Suprapubic skin (tissue), 4 donors: ENCODE results near the gene CALHM2. TPM values are rescaled to one million over a fixed set of nuclear protein-coding genes. Genes with fewer than 3 reads are reported as not detected.

Source experiments
- DNase-seq, 2 donors: peaks; one replicate each; pipeline ENCODE4 v3.0.0-alpha.2; 2019; ENCODE audit warnings: low spot score in 2 of 2
- H3K27ac ChIP-seq: fragments of 200-600 bp; sonication (generic); one replicate; pipeline ENCODE4 v1.5.1; 2019
- H3K27me3 ChIP-seq: fragments of 200-600 bp; sonication (generic); one replicate; pipeline ENCODE4 v1.5.1; 2019
- H3K36me3 ChIP-seq: fragments of 200-600 bp; sonication (generic); one replicate; pipeline ENCODE4 v1.5.1; 2019
- H3K4me1 ChIP-seq: fragments of 200-600 bp; sonication (generic); one replicate; pipeline ENCODE4 v1.5.1; 2019
- H3K4me3 ChIP-seq: fragments of 200-600 bp; sonication (generic); one replicate; pipeline ENCODE4 v1.5.1; 2019; ENCODE audit warnings: mild to moderate bottlenecking
- H3K9me3 ChIP-seq: fragments of 200-600 bp; sonication (generic); one replicate; pipeline ENCODE4 v1.5.1; 2019
- CTCF ChIP-seq, 2 donors: fragments of 200-600 bp in 1 of 2; fragments of 450-650 bp in 1 of 2; sonication (generic) in 1 of 2; IDR thresholded peaks; one replicate each; pipeline ENCODE4 v1.5.1; 2016 to 2019; ENCODE audit warnings: antibody characterized with exemption in 2 of 2, mild to moderate bottlenecking in 1 of 2, moderate library complexity in 1 of 2
- EP300 ChIP-seq: sonication (generic); formaldehyde crosslinking; IDR thresholded peaks from one replicate; pipeline ENCODE4 v1.6.1; 2017; ENCODE audit warnings: antibody characterized with exemption
- POLR2A ChIP-seq, 2 donors: fragments of 450-650 bp; IDR thresholded peaks; one replicate each; pipeline ENCODE4 v1.6.1; 2017; ENCODE audit warnings: antibody characterized with exemption in 2 of 2, mild to moderate bottlenecking in 2 of 2, moderate library complexity in 2 of 2
- POLR2AphosphoS5 ChIP-seq, 3 donors: sonication (generic); formaldehyde crosslinking; IDR thresholded peaks; one replicate each; pipeline ENCODE4 v1.6.1; 2017; ENCODE audit warnings: antibody characterized with exemption in 3 of 3
- WGBS: methylation state at CpG from one replicate; pipeline ENCODE4 v1.1.5; 2018; 5-methylcytosine and 5-hydroxymethylcytosine counted together
- total RNA-seq, 4 donors: library from RNA; depleted of rRNA; stranded (reverse); fragments of >200 nt; gene quantifications; one replicate each; pipeline ENCODE4 v1.1.0, GENCODE V29; 2016

CALHM2 gene
- total RNA-seq, 4 donors from 2014 or later: 13.7 to 17.9 (median 16.3) TPM

GRCh38 chr10:103449208-103450144 lies 2.7 kb downstream of the CALHM2 start:
- H3K4me1 ChIP-seq: peaks cover 79% of the 10 kb centered on the region

GRCh38 chr10:103448746-103449145 lies 3.4 kb downstream of the CALHM2 start:
- Histone ChIP-seq H3K9me3 (no peaks in the 10 kb centered on the region), H3K27me3 (no peaks in the 10 kb centered on the region), H3K36me3 (peaks cover 48% of the 10 kb centered on the region), H3K4me3 (peak overlapping the region; percentile 58), H3K4me1 (peaks cover 80% of the 10 kb centered on the region), H3K27ac (peak overlapping the region; percentile 87)
- 48% methylated on average over 1 of the region's 1 CpG for WGBS
- TF ChIP-seq POLR2A (IDR thresholded peaks at IDR 0.05) (no peak), CTCF (IDR thresholded peaks at IDR 0.05) (no peak), POLR2AphosphoS5 (IDR thresholded peaks at IDR 0.05) (no peak), EP300 (no peak)
- DNase-seq: no peak

More at GRCh38 chr10:103449208-103450144, 2.7 kb downstream of the CALHM2 start:
- 75% methylated on average over 30 of the region's 34 CpGs for WGBS
- Histone ChIP-seq H3K9me3 (no peaks in the 10 kb centered on the region), H3K4me3 (peak overlapping the region; percentile 58), H3K27me3 (no peaks in the 10 kb centered on the region), H3K27ac (peak overlapping the region; percentile 87), H3K36me3 (peaks cover 40% of the 10 kb centered on the region)
- TF ChIP-seq EP300 (no peak), POLR2A (IDR thresholded peaks at IDR 0.05) (no peak), CTCF (IDR thresholded peaks at IDR 0.05) (no peak), POLR2AphosphoS5 (IDR thresholded peaks at IDR 0.05) (no peak)
- DNase-seq: no peak

DNA sequence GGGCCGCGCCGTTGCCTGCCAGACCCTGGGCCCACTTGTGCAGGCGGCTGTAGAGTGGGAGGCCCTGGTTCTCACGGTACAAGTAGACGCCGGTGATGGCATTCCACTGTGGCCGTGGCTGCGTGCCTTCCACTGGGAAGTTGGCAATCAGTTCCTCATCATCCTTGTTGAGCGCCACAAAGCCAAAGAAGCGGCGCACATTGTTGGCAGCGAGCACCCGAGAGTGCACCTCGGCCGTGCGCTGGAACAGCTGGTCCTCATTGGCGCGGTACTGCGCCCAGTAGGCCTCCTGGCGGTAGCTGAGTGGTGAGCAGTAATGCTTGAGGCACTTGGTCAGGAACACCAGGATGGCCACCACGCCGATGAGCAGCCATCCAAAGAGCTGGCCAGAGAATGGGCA lies 5.0 kb downstream of the CALHM2 start:
- Histone ChIP-seq H3K4me3 (no peak overlapping the region), H3K9me3 (no peaks in the 10 kb centered on the region), H3K27ac (peak overlapping the region; percentile 87), H3K27me3 (no peaks in the 10 kb centered on the region), H3K4me1 (peaks cover 73% of the 10 kb centered on the region), H3K36me3 (peaks cover 62% of the 10 kb centered on the region)
- DNase-seq: no peak
- no peak for TF ChIP-seq POLR2AphosphoS5 (IDR thresholded peaks at IDR 0.05)
- no peak for TF ChIP-seq EP300
- no peak for TF ChIP-seq POLR2A (IDR thresholded peaks at IDR 0.05)
- no peak for TF ChIP-seq CTCF (IDR thresholded peaks at IDR 0.05)
- WGBS: 83% methylated on average over 11 of the region's 23 CpGs

DNA sequence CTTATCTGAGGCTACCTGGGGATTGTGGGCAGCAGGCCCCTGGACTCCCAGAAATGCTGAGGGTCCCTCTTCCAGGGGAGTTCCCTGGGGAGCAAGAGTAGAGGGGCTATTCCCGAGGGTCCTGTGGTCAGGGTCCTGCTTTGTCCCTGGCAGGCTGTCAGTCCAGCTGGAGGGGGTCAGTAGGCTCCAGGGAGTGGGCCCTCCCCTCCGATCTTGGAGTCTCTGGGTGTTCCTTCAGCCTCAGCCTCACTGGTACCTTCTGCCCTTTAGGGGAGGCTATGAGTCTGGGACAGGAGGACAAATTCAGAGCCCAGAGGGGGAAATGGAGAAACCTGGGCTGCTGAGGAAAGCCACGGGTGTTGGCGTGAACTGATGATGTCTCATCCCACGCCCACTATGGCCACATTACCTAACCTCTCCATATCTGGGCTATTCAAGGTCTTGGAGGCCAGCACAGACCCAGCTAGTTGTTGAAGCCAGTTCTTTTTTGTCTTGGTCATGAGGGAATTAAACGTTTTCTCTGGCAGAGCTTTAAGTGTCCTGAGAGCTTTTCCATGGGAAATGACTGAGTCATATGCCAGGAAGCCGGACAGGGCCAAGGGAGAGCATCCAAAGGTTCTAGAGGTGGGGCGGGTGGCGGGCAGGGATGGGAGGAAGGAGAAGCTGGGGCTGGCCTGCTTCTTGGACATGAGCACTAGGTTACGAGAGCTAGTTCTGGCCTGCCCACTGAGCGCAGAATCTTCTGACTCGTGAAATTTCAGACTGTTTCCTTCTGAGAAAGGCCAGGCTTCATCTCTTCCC lies 6.2 kb downstream of the CALHM2 start:
- Histone ChIP-seq H3K27ac (peak overlapping the region; percentile 87), H3K27me3 (no peaks in the 10 kb centered on the region), H3K36me3 (peaks cover 73% of the 10 kb centered on the region), H3K4me1 (peaks cover 63% of the 10 kb centered on the region), H3K4me3 (no peak overlapping the region), H3K9me3 (no peaks in the 10 kb centered on the region)
- peak in 1 of 2 donors; percentile 91 for DNase-seq
- WGBS: 62% methylated on average over 10 of the region's 12 CpGs
- TF ChIP-seq CTCF (IDR thresholded peaks at IDR 0.05): no peak
- TF ChIP-seq EP300: no peak
- no peak for TF ChIP-seq POLR2AphosphoS5 (IDR thresholded peaks at IDR 0.05)
- no peak for TF ChIP-seq POLR2A (IDR thresholded peaks at IDR 0.05)

DNA sequence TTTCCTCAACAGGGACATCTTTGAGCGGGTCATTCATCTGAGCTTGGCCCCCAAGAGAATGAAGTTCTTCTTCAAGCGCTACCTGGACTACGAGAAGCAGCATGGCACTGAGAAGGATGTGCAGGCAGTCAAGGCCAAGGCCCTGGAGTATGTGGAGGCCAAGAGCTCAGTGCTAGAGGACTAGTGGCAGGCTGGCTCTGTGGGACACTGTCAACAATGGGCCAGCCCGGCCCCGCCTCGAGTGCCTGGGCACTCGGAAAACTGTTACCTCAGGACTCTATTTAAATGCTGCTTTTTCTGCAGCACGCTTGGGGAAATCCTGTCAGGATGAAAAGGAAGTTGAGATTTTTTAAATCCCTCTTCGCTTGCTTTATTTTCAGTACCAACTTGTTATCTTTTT lies 6.8 kb downstream of the CALHM2 start:
- peaks cover 79% of the 10 kb centered on the region for H3K36me3 ChIP-seq
- WGBS: 78% methylated on average over 9 of the region's 9 CpGs
- peaks cover 57% of the 10 kb centered on the region for H3K4me1 ChIP-seq
- H3K9me3 ChIP-seq: no peaks in the 10 kb centered on the region
- H3K27me3 ChIP-seq: no peaks in the 10 kb centered on the region
- no peak for DNase-seq
- no peak overlapping the region for H3K4me3 ChIP-seq
- H3K27ac ChIP-seq: peak overlapping the region; percentile 87
- TF ChIP-seq EP300: no peak
- TF ChIP-seq CTCF (IDR thresholded peaks at IDR 0.05): no peak
- TF ChIP-seq POLR2A (IDR thresholded peaks at IDR 0.05): no peak
